GM12801 (cell line): ENCODE results near the gene ZNF804B.

Source experiments
- CTCF ChIP-seq: IDR thresholded peaks from one replicate; pipeline ENCODE4 v1.5.1; 2011; ENCODE audit warnings: control low read depth; ENCODE audit not compliant: insufficient read length; ENCODE audit errors: extremely low read depth

ZNF804B gene

GRCh38 chr7:89073776-89074175 is 314.3 kb downstream of the ZNF804B start:
- no peak for TF ChIP-seq CTCF

GRCh38 chr7:89077992-89078391 is 318.5 kb downstream of the ZNF804B start:
- no peak for TF ChIP-seq CTCF

GRCh38 chr7:89085580-89085979 is 326.1 kb downstream of the ZNF804B start:
- TF ChIP-seq CTCF = no peak

GRCh38 chr7:89091550-89091949 is 332.1 kb downstream of the ZNF804B start:
- no peak for TF ChIP-seq CTCF

- TF ChIP-seq CTCF = no peak
Measured at GRCh38 chr7:89094269-89094668, 334.8 kb downstream of the ZNF804B start.

GRCh38 chr7:89103564-89103963 is 344.1 kb downstream of the ZNF804B start:
- TF ChIP-seq CTCF = no peak

GRCh38 chr7:89104748-89105685 is 345.5 kb downstream of the ZNF804B start:
- no peak for TF ChIP-seq CTCF
